Activated CD4-positive, CD25-positive, alpha-beta regulatory T cell (primary cell): ENCODE data around the gene UBE2H.
"Not testable (repeated sequence)": the region's sequence is repeated elsewhere in the genome, so short reads cannot be mapped to it uniquely, and the experiment has no call there.

Experiments used
- DNase-seq, 4 experiments: peaks; one replicate each; lab custom pipeline; 2025; lab: John Stamatoyannopoulos, UW

Gene UBE2H

GRCh38 chr7:129843978-129844840 is 108.6 kb downstream of the UBE2H start:
- no peak for DNase-seq

GRCh38 chr7:129843365-129843898 is 109.3 kb downstream of the UBE2H start:
- no peak for DNase-seq

GRCh38 chr7:129841465-129841864 is 111.3 kb downstream of the UBE2H start:
- no peak for DNase-seq

- DNase-seq: no peak
These were observed 112.0 kb downstream of the UBE2H start for GRCh38 chr7:129840757-129841156.

- DNase-seq: no peak
These were observed 115.8 kb downstream of the UBE2H start for GRCh38 chr7:129836983-129837382.

- no peak for DNase-seq
These were observed 117.2 kb downstream of the UBE2H start for GRCh38 chr7:129835569-129835968.

GRCh38 chr7:129833353-129833752 is 119.4 kb downstream of the UBE2H start:
- DNase-seq: not testable (repeated sequence)

GRCh38 chr7:129832701-129833227 is 120.0 kb downstream of the UBE2H start:
- DNase-seq: no peak

GRCh38 chr7:129832282-129832681 is 120.5 kb downstream of the UBE2H start:
- DNase-seq: no peak

GRCh38 chr7:129831424-129832058 is 121.2 kb downstream of the UBE2H start:
- DNase-seq: no peak

- no peak for DNase-seq
These were observed 121.8 kb downstream of the UBE2H start for GRCh38 chr7:129830949-129831348.

- DNase-seq: peak in 3 of 4 experiments; percentile 9 to 19 (median 18)
These were observed 122.8 kb downstream of the UBE2H start for GRCh38 chr7:129829737-129830631.

GRCh38 chr7:129828989-129829736 is 123.6 kb downstream of the UBE2H start:
- no peak for DNase-seq

- no peak for DNase-seq
These were observed 124.5 kb downstream of the UBE2H start for GRCh38 chr7:129828078-129828762.

GRCh38 chr7:129827467-129827990 is 125.2 kb downstream of the UBE2H start:
- no peak for DNase-seq

- not testable (repeated sequence) for DNase-seq
These were observed 125.9 kb downstream of the UBE2H start for GRCh38 chr7:129826895-129827294.

GRCh38 chr7:129825209-129825970 is 127.4 kb downstream of the UBE2H start:
- DNase-seq: peak; percentile 82 to 94 (median 86)

- DNase-seq: no peak
These were observed 128.2 kb downstream of the UBE2H start for GRCh38 chr7:129824291-129825208.
